Measurements from ENCODE around the gene CA9.
A peak's percentile ranks its signal among the peaks of the same experiment; 100 is the strongest.

Gene CA9

DNA sequence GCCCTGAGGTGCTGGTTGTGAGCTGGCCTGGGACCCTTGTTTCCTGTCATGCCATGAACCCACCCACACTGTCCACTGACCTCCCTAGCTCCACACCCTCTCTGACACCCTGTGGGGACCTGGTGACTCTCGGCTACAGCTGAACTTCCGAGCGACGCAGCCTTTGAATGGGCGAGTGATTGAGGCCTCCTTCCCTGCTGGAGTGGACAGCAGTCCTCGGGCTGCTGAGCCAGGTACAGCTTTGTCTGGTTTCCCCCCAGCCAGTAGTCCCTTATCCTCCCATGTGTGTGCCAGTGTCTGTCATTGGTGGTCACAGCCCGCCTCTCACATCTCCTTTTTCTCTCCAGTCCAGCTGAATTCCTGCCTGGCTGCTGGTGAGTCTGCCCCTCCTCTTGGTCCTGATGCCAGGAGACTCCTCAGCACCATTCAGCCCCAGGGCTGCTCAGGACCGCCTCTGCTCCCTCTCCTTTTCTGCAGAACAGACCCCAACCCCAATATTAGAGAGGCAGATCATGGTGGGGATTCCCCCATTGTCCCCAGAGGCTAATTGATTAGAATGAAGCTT, 6.1 kb downstream of the CA9 start:
- DNase-seq, result no peak

DNA sequence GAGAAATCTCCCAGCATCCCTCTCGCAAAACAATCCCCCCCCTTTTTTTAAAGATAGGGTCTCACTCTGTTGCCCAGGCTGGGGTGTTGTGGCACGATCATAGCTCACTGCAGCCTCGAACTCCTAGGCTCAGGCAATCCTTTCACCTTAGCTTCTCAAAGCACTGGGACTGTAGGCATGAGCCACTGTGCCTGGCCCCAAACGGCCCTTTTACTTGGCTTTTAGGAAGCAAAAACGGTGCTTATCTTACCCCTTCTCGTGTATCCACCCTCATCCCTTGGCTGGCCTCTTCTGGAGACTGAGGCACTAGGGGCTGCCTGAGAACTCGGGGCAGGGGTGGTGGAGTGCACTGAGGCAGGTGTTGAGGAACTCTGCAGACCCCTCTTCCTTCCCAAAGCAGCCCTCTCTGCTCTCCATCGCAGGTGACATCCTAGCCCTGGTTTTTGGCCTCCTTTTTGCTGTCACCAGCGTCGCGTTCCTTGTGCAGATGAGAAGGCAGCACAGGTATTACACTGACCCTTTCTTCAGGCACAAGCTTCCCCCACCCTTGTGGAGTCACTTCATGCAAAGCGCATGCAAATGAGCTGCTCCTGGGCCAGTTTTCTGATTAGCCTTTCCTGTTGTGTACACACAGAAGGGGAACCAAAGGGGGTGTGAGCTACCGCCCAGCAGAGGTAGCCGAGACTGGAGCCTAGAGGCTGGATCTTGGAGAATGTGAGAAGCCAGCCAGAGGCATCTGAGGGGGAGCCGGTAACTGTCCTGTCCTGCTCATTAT, 6.8 kb downstream of the CA9 start:
- DNase-seq, result no peak

DNA sequence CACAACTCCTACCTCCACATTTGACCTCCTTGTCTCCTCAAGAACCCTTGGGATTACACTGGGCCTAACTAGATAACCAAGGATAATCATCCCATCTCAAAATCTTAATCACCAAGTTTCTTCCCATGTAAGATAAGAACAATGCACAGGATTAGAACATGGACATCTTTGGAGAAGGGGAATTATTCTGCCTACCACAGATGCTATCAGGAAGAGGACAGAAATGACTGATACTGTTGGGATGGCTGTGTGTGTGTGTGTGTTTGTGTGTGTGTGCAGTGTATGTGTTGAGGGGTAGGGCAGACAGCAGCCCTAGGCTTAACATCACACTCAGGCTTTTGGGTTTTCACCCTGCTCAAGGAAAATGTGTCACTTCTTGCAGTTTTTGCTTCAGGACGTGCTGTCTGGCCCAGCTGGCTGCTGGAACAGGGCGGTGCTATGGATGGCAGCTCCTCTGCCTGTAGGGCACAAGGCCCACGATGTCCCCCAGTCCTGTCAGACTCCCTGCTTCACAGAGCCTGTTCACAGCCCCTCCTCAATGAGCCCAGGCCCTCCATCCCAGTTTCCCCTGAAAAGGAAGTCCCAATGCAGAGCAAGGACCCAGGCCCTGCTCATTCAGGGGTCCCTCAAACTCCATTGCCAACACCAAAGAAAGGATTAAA, 7.7 kb downstream of the CA9 start:
- no peak for DNase-seq

DNA sequence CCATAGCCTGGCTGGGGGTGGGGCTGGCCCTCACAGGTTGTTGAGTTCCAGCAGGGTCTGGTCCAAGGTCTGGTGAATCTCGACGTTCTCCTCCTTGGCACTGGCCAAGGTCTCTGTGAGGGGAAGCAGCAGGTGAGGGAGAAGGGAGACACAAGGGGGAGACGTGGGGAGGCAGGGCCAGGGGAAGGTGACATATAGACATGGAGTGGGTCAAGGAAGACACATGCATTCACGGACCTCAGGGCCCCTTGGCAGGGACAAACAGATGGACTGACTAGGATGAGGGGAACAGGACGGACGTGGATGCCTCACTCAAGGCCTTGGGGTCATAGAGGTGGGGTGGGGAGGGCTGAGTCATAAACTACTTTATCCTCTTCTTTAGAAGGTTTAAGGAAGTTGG, 8.3 kb downstream of the CA9 start:
- no peak for DNase-seq

DNA sequence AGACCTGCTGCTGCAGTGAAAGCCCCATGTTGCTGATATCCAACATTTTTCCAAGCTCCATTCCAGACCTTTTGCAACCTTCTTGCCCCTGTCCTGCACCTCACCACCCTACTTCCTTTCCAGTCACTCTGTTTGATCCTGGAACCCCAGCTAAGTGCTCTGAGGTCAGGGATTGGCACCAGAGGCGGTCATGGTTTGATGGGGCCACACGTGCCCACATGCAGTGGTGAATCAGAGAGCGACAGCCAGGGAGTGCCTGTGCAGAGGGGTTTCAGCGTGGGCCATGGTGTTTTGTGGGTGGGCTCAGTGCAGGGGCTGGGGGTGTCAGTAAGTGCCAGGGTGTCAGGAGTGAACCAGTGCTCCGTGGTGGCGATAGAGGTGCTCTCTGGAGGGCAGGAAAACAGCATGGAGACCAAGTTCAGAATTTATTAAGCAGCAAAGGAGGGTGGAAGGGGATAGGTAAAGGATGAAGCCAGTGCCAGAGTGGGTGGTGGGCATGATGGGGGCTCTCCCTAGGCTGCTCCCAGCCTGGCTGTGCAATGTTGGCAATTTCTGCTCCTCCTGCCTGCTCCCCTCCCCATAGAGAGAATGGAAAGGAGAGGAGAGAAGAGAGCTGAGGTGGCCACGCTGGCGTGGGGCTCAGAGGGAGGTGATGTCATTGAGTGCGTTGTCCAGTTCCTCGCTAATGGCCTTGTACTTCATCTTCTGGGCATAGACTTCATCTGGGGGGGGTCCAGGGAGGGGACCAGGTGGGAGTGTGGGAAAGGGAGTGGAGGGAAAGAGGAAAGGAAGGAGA, 9.0 kb downstream of the CA9 start:
- DNase-seq, result no peak

DNA sequence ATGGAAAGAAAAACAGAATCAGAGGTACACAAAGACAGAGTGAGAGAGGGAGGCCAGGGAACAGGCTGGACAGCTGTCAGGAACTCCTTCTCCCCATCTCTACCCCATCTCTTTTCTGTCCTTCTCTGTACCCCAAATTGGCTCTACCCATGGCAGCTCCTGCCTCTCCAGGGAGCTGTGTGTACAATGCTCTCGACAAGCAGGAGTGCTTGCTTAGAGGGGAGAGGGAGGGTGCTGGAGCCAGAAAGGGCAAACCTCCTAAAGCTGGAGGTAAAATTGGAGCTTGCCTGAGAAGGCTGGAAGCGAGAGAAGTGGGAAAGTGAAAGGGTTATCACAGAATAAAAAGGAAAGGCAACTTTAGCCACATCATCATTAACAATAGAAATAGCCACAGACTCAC, 9.6 kb downstream of the CA9 start:
- no peak for DNase-seq

DNA sequence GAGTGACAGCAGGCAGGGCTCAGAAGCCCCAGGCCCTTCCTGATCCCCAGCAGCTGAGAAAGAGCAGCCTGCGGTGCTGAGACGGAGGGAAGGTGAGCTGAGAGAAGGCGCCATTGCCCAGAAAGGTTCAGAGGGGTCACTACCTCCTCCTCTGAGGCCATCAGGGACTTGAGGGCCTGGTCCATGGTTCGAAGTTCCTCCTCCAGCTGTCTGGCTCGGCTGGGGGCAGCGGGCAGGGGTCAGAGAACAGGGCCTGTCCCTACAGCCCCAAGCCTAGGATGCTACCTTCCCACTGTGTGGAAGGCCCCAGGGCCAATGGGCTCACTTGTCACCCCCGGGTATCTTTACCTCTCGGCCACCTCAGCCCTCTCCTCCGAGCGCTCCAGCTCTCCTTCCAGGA, 11.2 kb downstream of the CA9 start:
- DNase-seq, result no peak

DNA sequence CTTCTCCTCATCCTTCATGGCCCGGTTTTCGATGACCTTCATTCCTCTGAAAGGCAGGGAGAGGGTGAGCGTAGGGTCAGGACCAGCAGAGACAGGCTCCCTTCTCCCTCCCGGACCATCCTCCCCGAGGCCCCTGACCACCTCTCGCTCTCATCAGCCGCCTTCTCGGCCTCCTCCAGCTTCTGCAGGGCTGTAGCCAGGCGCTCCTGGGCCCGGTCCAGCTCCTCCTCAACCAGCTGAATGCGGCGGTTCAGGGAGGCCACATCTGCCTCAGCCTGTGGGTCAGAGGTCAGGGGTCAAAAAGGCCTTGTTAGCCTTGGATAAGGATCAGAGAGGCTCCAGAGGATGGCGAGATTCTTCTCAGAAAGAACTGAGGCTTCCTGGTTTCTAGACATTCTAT, 11.8 kb downstream of the CA9 start:
- no peak for DNase-seq

DNA sequence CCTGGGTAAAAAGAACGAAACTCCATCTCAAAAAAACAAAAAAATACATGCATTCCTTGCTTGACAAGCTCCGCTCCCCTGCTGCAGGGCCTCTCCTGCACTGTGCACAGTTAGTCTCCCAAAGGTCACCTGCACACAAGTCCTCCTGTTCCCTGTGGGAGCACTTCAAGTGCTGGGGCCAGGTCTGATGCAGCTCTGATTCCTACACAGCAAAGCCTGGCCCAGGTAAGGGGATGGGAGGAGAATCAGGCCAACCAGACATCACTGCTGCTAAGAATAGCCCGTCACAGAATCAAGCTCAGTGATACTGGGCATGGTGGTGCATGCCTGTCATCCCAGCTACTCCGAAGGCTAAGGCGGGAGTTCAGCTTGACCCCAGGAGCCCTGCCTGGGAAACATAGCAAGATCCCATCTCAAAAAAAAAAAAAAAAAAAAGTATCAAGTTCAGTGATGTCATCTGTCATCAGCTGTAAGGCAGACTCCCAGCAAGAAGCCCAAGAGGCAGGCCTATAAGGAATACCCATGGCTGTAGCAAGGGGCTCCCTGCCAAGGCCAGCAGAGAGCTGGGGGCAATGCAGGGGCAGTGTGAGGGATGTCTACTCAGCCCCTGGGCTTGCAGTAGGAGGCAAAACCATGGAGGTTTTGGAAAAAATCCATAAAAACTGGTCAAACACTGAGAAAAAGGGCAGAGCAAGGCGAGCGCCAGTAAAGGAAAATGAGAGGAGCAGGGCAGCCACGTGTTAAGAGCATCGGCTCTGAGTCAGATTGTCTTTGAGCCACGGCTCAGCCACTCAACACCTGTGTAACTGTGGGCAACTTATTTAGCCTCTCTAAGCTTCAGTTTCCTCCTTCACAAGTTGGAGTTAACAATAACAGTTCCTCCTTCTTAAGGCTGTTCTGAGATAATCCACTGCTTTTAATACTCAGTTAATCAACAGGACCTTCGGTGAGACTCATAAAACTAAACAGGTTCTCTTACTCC, 12.8 kb downstream of the CA9 start:
- DNase-seq, result no peak

DNA sequence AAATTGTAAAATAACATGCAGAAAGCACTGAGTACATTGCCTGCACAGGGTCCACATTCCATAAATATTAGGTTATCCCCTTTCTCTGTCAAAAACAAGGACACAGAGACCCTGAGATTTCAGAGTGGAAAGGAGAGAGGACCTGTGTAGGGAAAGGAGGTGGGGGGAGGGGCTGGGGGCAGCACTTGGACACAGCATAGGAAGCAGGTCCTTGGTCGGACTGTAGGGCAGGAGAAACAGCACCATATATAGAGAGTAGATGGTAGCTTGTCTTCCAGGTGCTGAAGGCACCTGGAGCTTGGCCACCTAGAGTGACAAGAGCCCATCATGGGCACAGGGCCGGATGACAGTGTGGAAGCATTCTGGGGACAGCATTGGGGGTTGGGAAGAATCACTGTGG, 13.6 kb downstream of the CA9 start:
- DNase-seq, result no peak

DNA sequence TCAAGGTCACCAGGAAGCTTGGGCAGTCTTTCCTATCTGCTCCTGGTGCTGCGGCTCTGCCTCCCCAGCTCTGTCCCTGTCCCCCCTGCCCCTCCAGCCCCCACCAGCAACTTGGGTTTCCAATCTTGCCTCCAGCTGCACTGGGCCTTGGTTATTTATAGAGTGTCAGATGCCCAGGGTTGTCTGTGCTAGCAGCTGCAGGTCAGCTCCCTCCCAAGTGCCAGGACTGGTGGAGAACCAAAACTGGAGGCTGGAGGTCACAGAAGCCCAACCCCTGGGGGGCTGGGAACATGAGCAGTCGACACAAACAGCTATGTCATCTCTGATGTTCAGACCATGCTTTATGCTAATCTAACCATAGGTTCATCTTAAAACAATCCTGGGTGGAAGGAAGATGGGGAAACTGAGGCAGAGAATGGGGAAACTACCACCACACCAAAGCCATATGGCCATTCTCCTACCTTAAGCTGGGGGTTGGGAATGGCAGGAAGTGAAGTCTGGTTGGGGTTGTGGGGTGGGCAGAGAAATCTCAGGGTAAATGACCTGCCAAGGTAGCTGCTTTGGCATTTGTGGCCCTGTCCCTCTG, 14.3 kb downstream of the CA9 start:
- DNase-seq, result no peak

DNA sequence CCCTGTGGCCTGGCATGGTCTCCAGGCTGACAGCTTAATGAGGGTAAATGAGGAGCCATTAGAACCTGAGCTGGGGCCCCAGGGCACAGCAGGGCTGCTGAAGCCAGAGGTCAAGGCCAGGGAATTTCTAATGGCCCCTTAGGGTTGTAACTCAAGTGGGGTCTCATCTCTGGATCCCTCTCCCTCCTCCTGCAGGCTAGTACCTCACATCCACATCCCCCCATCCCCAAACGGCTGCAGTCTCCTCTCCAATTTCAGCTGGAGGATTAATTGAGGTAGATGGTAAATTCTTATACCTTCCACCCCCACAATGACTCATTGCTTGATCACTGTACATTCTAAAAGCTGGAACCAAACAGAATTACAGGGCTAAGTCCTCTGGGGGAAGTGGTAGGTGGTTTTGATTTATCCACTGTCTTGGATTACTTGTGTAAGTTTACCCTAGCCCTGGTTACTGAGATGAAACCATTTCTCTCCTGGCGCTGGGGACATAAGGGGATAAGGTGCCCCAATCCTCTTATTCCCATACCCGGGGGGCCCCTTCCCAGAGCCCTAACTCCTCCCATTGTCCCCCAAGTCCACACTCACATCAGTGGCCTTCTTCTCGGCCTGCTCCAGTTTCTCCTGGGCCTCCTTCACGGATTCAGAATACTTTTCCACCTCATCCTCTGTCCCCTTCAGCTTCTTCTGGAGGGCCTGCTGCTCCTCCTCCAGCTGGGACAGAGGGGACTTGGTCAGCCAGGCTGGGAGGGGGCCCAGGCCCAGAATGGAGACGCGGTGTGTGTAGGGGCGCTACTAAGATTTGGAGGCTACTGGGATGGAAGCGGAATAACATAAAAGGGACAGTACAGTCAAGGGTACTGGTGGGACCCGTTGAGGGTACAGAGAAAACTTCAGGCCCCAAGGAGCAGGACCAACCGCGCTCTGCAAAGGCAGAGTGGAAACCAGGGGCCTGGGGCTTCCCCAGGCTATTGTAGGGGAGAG, 15.1 kb downstream of the CA9 start:
- DNase-seq, result no peak

DNA sequence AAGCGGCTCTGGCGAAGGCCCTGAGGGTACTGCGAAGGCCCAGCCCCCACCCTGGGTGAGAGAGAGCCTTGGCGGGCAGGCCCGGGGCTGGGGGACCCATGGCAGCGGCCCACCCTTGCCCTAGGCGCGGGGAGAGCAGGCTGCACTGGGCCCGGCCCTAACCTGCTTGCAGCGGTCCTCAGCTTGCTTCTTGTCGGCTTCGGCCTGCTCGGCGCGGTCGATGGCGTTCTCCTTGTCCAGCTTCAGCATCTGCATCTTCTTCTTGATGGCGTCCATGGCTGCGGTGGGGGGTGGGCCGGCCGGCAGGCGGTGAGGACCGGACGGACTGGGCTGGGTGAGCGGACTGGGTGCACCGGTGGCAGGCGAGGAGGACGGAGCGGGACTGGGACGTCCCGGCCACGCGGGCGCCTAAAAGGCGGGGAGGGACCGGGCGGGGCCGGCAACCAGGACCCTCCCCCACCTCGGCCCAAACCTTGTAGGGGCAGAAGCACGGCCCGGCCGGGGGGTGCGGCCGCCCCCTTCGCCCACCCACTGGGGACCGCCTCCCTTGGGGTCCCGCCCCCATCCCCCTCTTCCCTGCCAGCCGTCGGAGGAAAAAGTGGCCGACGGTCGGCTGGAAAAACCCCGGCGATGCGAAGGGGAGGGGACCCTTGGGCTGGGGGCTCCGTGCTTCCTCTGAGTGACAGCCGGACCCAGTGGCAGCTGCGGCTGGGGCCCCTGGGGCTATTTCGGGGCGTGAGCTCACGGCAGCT, 16.0 kb downstream of the CA9 start, which contains the start of gene TPM2:
Gene TPM2, minus strand, starts transcription at position 384 of the 752 bp plus-strand sequence. Its CDS starts 108 bp downstream, at position 276.
- peak; percentile 36 for DNase-seq

DNA sequence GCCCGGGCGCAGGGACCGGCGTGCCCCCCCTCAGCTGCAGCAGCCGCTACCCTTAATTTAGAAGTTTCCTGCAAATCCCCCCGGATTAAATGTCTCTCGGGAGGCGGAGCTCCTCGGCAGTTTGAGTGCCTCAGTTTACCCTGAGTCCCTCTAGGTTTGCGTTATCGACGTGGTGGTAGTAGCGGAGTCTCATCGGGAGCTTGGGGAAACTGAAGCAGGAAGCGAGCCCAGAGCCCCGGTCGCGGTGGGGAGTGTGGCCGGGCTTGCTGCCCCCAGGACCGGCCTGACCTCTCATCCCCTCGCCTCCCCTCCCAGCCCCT, 16.5 kb downstream of the CA9 start:
- no peak for DNase-seq

DNA sequence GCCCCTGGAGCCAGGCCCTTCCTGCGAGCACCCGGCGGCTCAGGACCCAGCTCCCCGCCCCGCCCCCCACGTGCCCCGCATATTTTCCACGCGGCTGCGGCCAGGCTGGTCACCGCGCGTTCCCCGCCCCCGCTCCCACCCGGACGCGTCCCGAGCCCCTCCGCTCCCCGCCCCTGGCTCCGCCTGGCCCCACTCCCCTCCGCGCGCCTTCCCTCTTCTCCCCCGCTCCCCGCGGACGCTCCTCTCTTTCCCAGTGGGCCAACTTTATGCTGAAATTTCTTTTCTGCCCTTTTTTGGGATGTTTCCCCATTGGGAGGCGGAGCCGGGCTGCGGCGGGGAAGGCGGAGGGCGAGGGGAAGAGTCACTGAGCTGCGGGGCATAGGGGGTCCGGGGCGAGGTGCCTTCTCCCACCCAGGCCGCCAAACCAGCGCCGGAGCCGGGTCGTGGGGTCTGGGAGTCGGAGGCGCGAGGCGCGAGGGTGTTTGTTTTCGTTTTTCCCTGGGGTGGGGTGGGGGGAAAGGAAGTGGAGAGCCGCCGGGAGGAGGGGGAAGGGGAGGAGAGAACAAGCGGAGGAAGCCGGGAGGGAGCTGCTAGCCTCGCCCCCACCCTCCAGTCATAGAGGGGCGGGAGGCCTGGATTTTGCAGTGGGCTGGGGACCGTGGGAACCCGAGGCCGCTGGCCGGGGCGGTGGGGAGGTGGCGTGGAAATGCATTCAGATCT, 17.0 kb downstream of the CA9 start:
- DNase-seq, result no peak

DNA sequence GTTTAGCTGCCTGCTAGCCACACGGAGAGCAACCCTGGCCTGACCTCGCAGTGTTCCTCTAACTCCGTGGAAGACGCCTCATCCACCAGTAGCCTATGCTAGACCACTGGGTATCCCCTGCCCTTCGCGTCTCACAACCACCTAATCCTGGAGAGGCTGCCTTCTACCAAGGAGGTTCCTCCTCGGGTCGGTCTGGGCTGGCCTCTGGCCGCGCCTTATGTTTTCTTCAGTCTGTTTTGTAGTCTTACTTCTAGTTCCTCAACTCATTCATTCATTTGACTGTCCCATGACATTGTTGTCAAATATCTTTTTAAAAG, 17.6 kb downstream of the CA9 start:
- DNase-seq, result no peak

DNA sequence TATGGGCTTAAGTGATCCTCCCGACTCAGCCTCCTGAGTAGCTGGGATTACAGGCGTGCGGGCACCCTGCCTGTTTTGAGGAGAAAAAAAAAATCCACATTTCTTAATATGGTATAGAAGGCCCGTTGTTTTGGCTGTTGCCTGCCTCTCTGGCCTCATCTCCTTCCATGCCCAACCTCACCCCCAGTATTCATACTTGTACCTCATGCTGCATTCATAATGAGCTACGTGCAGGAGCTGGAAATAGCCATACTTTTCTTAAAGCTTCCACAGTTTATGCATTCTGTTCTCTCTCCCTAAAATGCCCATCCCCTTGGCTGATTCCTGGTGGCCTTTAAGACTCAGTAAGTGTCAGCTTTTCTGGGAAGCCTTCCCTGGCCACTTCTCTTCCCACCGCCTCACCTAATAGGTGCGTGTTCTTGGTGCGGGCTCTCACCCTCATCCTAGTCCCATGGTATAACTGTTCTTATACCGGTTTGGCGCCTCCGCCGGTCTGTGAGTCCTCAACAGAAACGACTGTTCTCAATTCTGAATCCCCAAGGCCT, 18.1 kb downstream of the CA9 start:
- DNase-seq, result no peak

DNA sequence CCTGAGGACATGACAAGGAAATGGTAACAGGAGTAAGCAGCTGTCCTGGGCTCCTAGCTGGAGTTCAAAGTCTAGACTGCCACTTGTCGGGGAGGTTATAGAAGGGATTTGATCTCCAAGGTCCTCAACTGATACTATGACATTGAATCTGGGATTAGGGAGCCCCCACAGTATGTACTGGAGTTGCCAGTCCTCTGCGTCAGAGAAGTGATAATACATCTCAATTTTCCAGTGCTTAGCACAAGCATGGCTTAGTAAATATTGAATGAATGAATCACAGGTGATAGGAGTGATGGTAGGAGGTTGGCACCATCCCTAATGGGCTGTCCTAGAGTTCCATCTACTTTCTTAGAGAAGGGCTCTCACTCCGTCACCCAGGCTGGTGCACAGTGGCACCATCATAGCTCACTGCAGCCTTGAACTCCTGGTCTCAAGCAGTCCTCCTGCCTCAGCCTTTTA, 22.2 kb downstream of the CA9 start:
- DNase-seq, result no peak

All from GOT3 (cell line).